Stimulated activated effector memory CD8-positive, alpha-beta T cell treated with anti-CD3 and anti-CD28 coated beads, Interleukin-12 subunit alpha, Interleukin-12 subunit beta, amount 100 ng/mL, for 72 hours (primary cell): ENCODE measurements around the gene INPP5B.

Experiments used
- ATAC-seq: fragments of 150-1000 bp; cut with Tn5 transposase; 2 replicates; pipeline ENCODE4 v1.10.0; 2021
- DNase-seq, 2 donors: peaks; one replicate each; pipeline ENCODE4 v3.0.0; 2021 to 2022; ENCODE audit warnings: low spot score in 2 of 2
- H3K27ac Mint-ChIP-seq: one replicate; pipeline ENCODE4 v1.8.0; 2022; ENCODE audit warnings: mild to moderate bottlenecking, mixed read lengths
- H3K36me3 Mint-ChIP-seq: one replicate; pipeline ENCODE4 v1.8.0; 2022; ENCODE audit warnings: mild to moderate bottlenecking, mixed read lengths
- H3K4me1 Mint-ChIP-seq: one replicate; pipeline ENCODE4 v1.8.0; 2022; ENCODE audit warnings: mixed read lengths
- H3K4me3 Mint-ChIP-seq: one replicate; pipeline ENCODE4 v1.8.0; 2022; ENCODE audit warnings: mild to moderate bottlenecking, mixed read lengths
- H3K9me3 Mint-ChIP-seq: one replicate; pipeline ENCODE4 v1.8.0; 2022; ENCODE audit warnings: mixed read lengths

Gene INPP5B

GRCh38 chr1:37851262-37851661, 95.6 kb downstream of the INPP5B start:
- no peak overlapping the region for H3K4me3 Mint-ChIP-seq
- peaks cover 38% of the 10 kb centered on the region for H3K4me1 Mint-ChIP-seq
- H3K27ac Mint-ChIP-seq, result no peak overlapping the region
- peaks cover 44% of the 10 kb centered on the region for H3K36me3 Mint-ChIP-seq
- no peaks in the 10 kb centered on the region for H3K9me3 Mint-ChIP-seq
- no peak for ATAC-seq
- DNase-seq, result no peak

- Mint-ChIP-seq H3K4me3 (no peak overlapping the region), H3K27ac (no peak overlapping the region), H3K4me1 (peaks cover 39% of the 10 kb centered on the region), H3K9me3 (no peaks in the 10 kb centered on the region), H3K36me3 (peaks cover 44% of the 10 kb centered on the region)
- no peak for DNase-seq
- no peak for ATAC-seq
Observed at GRCh38 chr1:37850352-37850955, 96.4 kb downstream of the INPP5B start.

GRCh38 chr1:37849480-37849879, 97.4 kb downstream of the INPP5B start:
- Mint-ChIP-seq H3K36me3 (peaks cover 42% of the 10 kb centered on the region), H3K4me1 (peaks cover 38% of the 10 kb centered on the region), H3K4me3 (no peak overlapping the region), H3K27ac (no peak overlapping the region), H3K9me3 (no peaks in the 10 kb centered on the region)
- ATAC-seq (no peak), DNase-seq (no peak)

- Mint-ChIP-seq H3K4me1 (peaks cover 28% of the 10 kb centered on the region), H3K9me3 (no peaks in the 10 kb centered on the region), H3K4me3 (peak overlapping the region; percentile 20), H3K36me3 (peaks cover 37% of the 10 kb centered on the region), H3K27ac (peak overlapping the region; percentile 73)
- DNase-seq, result no peak
- ATAC-seq, result no peak
Observed at GRCh38 chr1:37846647-37847339, 100.1 kb downstream of the INPP5B start.

- peaks cover 28% of the 10 kb centered on the region for H3K4me1 Mint-ChIP-seq
- H3K4me3 Mint-ChIP-seq, result no peak overlapping the region
Observed at GRCh38 chr1:37845786-37846185, 101.1 kb downstream of the INPP5B start.

GRCh38 chr1:37845049-37845646, 101.7 kb downstream of the INPP5B start:
- peak overlapping the region; percentile 8 for H3K27ac Mint-ChIP-seq
- peaks cover 46% of the 10 kb centered on the region for H3K36me3 Mint-ChIP-seq
- DNase-seq (no peak), ATAC-seq (no peak)
- peaks cover 28% of the 10 kb centered on the region for H3K4me1 Mint-ChIP-seq
- H3K4me3 Mint-ChIP-seq, result no peak overlapping the region
- H3K9me3 Mint-ChIP-seq, result no peaks in the 10 kb centered on the region

More at GRCh38 chr1:37845786-37846185, 101.1 kb downstream of the INPP5B start:
- Mint-ChIP-seq H3K36me3 (peaks cover 39% of the 10 kb centered on the region), H3K9me3 (no peaks in the 10 kb centered on the region), H3K27ac (no peak overlapping the region)
- ATAC-seq (no peak), DNase-seq (no peak)

- no peaks in the 10 kb centered on the region for H3K9me3 Mint-ChIP-seq
- H3K36me3 Mint-ChIP-seq, result peaks cover 52% of the 10 kb centered on the region
- peak overlapping the region; percentile 8 for H3K27ac Mint-ChIP-seq
- ATAC-seq (no peak), DNase-seq (no peak)
- no peak overlapping the region for H3K4me3 Mint-ChIP-seq
- H3K4me1 Mint-ChIP-seq, result peaks cover 28% of the 10 kb centered on the region
Observed at GRCh38 chr1:37844536-37844935, 102.3 kb downstream of the INPP5B start.

GRCh38 chr1:37841652-37842051, 105.2 kb downstream of the INPP5B start:
- no peak overlapping the region for H3K27ac Mint-ChIP-seq
- H3K4me3 Mint-ChIP-seq, result no peak overlapping the region
- peaks cover 75% of the 10 kb centered on the region for H3K36me3 Mint-ChIP-seq
- DNase-seq (no peak), ATAC-seq (no peak)
- peaks cover 21% of the 10 kb centered on the region for H3K4me1 Mint-ChIP-seq
- no peaks in the 10 kb centered on the region for H3K9me3 Mint-ChIP-seq

GRCh38 chr1:37840711-37841110, 106.1 kb downstream of the INPP5B start:
- H3K4me1 Mint-ChIP-seq, result peaks cover 16% of the 10 kb centered on the region
- ATAC-seq (no peak), DNase-seq (no peak)
- no peaks in the 10 kb centered on the region for H3K9me3 Mint-ChIP-seq
- H3K4me3 Mint-ChIP-seq, result no peak overlapping the region
- peak overlapping the region; percentile 13 for H3K27ac Mint-ChIP-seq
- H3K36me3 Mint-ChIP-seq, result peaks cover 75% of the 10 kb centered on the region

- H3K36me3 Mint-ChIP-seq, result peaks cover 75% of the 10 kb centered on the region
- ATAC-seq (no peak), DNase-seq (no peak)
- H3K4me1 Mint-ChIP-seq, result peaks cover 8% of the 10 kb centered on the region
- peak overlapping the region; percentile 13 for H3K27ac Mint-ChIP-seq
- H3K4me3 Mint-ChIP-seq, result no peak overlapping the region
- H3K9me3 Mint-ChIP-seq, result no peaks in the 10 kb centered on the region
Observed at GRCh38 chr1:37839676-37840075, 107.2 kb downstream of the INPP5B start.

GRCh38 chr1:37836788-37837187, 110.1 kb downstream of the INPP5B start:
- H3K4me3 Mint-ChIP-seq, result no peak overlapping the region
- peaks cover 93% of the 10 kb centered on the region for H3K36me3 Mint-ChIP-seq
- no peaks in the 10 kb centered on the region for H3K4me1 Mint-ChIP-seq
- DNase-seq, result no peak
- no peaks in the 10 kb centered on the region for H3K9me3 Mint-ChIP-seq
- ATAC-seq, result no peak
- no peak overlapping the region for H3K27ac Mint-ChIP-seq

- H3K9me3 Mint-ChIP-seq, result no peaks in the 10 kb centered on the region
- no peak for ATAC-seq
- H3K27ac Mint-ChIP-seq, result no peak overlapping the region
- H3K4me3 Mint-ChIP-seq, result no peak overlapping the region
- DNase-seq, result no peak
- H3K36me3 Mint-ChIP-seq, result peaks cover 95% of the 10 kb centered on the region
- no peaks in the 10 kb centered on the region for H3K4me1 Mint-ChIP-seq
Observed at GRCh38 chr1:37831809-37832208, 115.0 kb downstream of the INPP5B start.

- Mint-ChIP-seq H3K27ac (no peak overlapping the region), H3K4me1 (no peaks in the 10 kb centered on the region), H3K36me3 (peaks cover 95% of the 10 kb centered on the region), H3K9me3 (no peaks in the 10 kb centered on the region), H3K4me3 (no peak overlapping the region)
- DNase-seq (no peak), ATAC-seq (no peak)
Observed at GRCh38 chr1:37831109-37831508, 115.7 kb downstream of the INPP5B start.

- ATAC-seq (no peak), DNase-seq (no peak)
- Mint-ChIP-seq H3K4me1 (peaks cover 3% of the 10 kb centered on the region), H3K9me3 (no peaks in the 10 kb centered on the region), H3K4me3 (no peak overlapping the region), H3K36me3 (peaks cover 90% of the 10 kb centered on the region), H3K27ac (no peak overlapping the region)
Observed at GRCh38 chr1:37828410-37829074, 118.3 kb downstream of the INPP5B start.

- Mint-ChIP-seq H3K4me1 (peaks cover 14% of the 10 kb centered on the region), H3K4me3 (no peak overlapping the region), H3K27ac (peak overlapping the region; percentile 36), H3K36me3 (peaks cover 90% of the 10 kb centered on the region), H3K9me3 (no peaks in the 10 kb centered on the region)
- DNase-seq, result no peak
- no peak for ATAC-seq
Observed at GRCh38 chr1:37825506-37825905, 121.3 kb downstream of the INPP5B start.
